Measurements from ENCODE around the gene GLIS1. TPM values are rescaled to one million over a fixed set of nuclear protein-coding genes. Genes with fewer than 3 reads are reported as not detected.

The GLIS1 gene
- total and polyA plus RNA-seq, 2 of the 8 experiments (the other 6 are each of a cell fraction or from before 2014, with no cell fraction given): 0.15 to 0.22 TPM

GRCh38 chr1:53672785-53673184 is 66.2 kb downstream of the GLIS1 start:
- Histone ChIP-seq H3K79me1 (ENCODE audit: low read depth, low read length) (no peaks in the 10 kb centered on the region), H2BK5ac (ENCODE audit: low read depth, low read length) (no peak overlapping the region), H3K27ac (ENCODE audit: low read depth, low read length) (no peak overlapping the region), H3K9ac (replicated peaks in 1 of 4; ENCODE audit: extremely low read depth in 1 of 4, low read depth in 3 of 4, low read length in 3 of 4) (no peak overlapping the region), H3K4me2 (ENCODE audit: insufficient read depth in 1 of 2, low read depth in 2 of 2, low read length in 2 of 2) (no peak overlapping the region), H4K8ac (ENCODE audit: extremely low read depth, insufficient read depth, low read length) (no peak overlapping the region), H2AFZ (ENCODE audit: low read length) (no peak overlapping the region), H3K9me3 (ENCODE audit: insufficient read depth in 2 of 2, low read depth in 1 of 2, low read length in 1 of 2) (no peaks in the 10 kb centered on the region), H3K79me2 (ENCODE audit: control insufficient read depth in 1 of 2, insufficient read depth in 2 of 2, low read length in 2 of 2) (no peaks in the 10 kb centered on the region), H2BK15ac (ENCODE audit: low read length) (no peak overlapping the region), H3K4me1 (replicated peaks in 1 of 4; ENCODE audit: control insufficient read depth in 3 of 4, insufficient read depth in 4 of 4, low read length in 3 of 4) (peaks cover 0 to 5% (median 2%) of the 10 kb centered on the region in 4 experiments; a peak in 3 of 7 replicates), H2AK5ac (ENCODE audit: low read depth, low read length) (no peak overlapping the region), H3K27me3 (replicated peaks in 1 of 4; ENCODE audit: control insufficient read depth in 3 of 4, extremely low read depth in 1 of 4, insufficient read depth in 3 of 4, low read length in 3 of 4) (peaks cover 0 to 2% (median 0%) of the 10 kb centered on the region in 4 experiments; a peak in 3 of 7 replicates), H3K56ac (replicated peaks; ENCODE audit: insufficient read length, low read depth, low read length) (no peak overlapping the region), H3K14ac (ENCODE audit: insufficient read length) (no peak overlapping the region), H4K91ac (replicated peaks; ENCODE audit: insufficient read length, low read length) (no peak overlapping the region), H4K5ac (ENCODE audit: insufficient read length, low read depth, low read length) (no peak overlapping the region), H3K4me3 (ENCODE audit: extremely low read depth in 1 of 4, insufficient read depth in 2 of 4, low read depth in 3 of 4, low read length in 4 of 4) (no peak overlapping the region), H3K18ac (ENCODE audit: extremely low read depth, low read length) (no peak overlapping the region), H2BK20ac (ENCODE audit: low read length) (no peak overlapping the region), H4K20me1 (replicated peaks in 1 of 2; ENCODE audit: control insufficient read depth in 1 of 2, insufficient read depth in 2 of 2, low read length in 2 of 2) (no peaks in the 10 kb centered on the region), H3K36me3 (ENCODE audit: control insufficient read depth in 2 of 4, insufficient read depth in 4 of 4, low read length in 3 of 4) (no peaks in the 10 kb centered on the region), H3K23me2 (ENCODE audit: low read depth, low read length) (no peaks in the 10 kb centered on the region), H3K4ac (replicated peaks; ENCODE audit: insufficient read length, low read depth, low read length) (no peak overlapping the region), H3K23ac (ENCODE audit: insufficient read length) (no peak overlapping the region), H2BK120ac (replicated peaks; ENCODE audit: low read depth, low read length) (no peak overlapping the region), H2BK12ac (ENCODE audit: low read depth, low read length) (peak overlapping the region; percentile 12; the same call in 1 of the 2 replicates)
- no peak for FAIRE-seq
- ChIA-PET CTCF (ENCODE audit: partially characterized antibody) (interaction anchor here (1.2 to 1.7 kb wide), 4 partner anchors 10 to 43 kb away, joined by 3 to 6 read pairs (median 4); no protein-coding TSS in a partner anchor), POLR2A (ENCODE audit: partially characterized antibody) (no interaction called here)
- no peak for DNase-seq (ENCODE audit: low read depth in 1 of 2, low spot score in 2 of 2)
- WGBS, 2 experiments (ENCODE audit: extremely low coverage in 1 of 2, insufficient coverage in 1 of 2, insufficient read length in 1 of 2, insufficient replicate concordance in 2 of 2, low coverage in 1 of 2, low lambda C conversion rate in 2 of 2, missing lambda C conversion rate in 1 of 2): 84% methylated on average over 9 of the region's 9 CpGs; no CpG with 5 or more reads in 1 of the 2 experiments
- TF ChIP-seq TAF1 (IDR thresholded peaks at IDR 0.05; ENCODE audit: low read depth, low read length) (no peak), HDAC2 (IDR thresholded peaks at IDR 0.05; ENCODE audit: borderline replicate concordance in 1 of 2, low read depth in 2 of 2, low read length in 2 of 2) (no peak), FOSL1 (IDR thresholded peaks at IDR 0.05; ENCODE audit: insufficient read depth, low read depth, low read length) (no peak), SP2 (IDR thresholded peaks at IDR 0.05; ENCODE audit: low read length) (no peak), SP1 (IDR thresholded peaks at IDR 0.05; ENCODE audit: low read depth, low read length) (no peak), RXRA (IDR thresholded peaks at IDR 0.05; ENCODE audit: insufficient read depth, low read depth, low read length) (no peak), SP4 (IDR thresholded peaks at IDR 0.05; ENCODE audit: low read length) (no peak)
- TF ChIP-seq, protein P1, sequence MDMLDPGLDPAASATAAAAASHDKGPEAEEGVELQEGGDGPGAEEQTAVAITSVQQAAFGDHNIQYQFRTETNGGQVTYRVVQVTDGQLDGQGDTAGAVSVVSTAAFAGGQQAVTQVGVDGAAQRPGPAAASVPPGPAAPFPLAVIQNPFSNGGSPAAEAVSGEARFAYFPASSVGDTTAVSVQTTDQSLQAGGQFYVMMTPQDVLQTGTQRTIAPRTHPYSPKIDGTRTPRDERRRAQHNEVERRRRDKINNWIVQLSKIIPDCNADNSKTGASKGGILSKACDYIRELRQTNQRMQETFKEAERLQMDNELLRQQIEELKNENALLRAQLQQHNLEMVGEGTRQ (IDR thresholded peaks at IDR 0.05; ENCODE audit: low read length): no peak
- TF ChIP-seq, protein P2, sequence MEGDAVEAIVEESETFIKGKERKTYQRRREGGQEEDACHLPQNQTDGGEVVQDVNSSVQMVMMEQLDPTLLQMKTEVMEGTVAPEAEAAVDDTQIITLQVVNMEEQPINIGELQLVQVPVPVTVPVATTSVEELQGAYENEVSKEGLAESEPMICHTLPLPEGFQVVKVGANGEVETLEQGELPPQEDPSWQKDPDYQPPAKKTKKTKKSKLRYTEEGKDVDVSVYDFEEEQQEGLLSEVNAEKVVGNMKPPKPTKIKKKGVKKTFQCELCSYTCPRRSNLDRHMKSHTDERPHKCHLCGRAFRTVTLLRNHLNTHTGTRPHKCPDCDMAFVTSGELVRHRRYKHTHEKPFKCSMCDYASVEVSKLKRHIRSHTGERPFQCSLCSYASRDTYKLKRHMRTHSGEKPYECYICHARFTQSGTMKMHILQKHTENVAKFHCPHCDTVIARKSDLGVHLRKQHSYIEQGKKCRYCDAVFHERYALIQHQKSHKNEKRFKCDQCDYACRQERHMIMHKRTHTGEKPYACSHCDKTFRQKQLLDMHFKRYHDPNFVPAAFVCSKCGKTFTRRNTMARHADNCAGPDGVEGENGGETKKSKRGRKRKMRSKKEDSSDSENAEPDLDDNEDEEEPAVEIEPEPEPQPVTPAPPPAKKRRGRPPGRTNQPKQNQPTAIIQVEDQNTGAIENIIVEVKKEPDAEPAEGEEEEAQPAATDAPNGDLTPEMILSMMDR (IDR thresholded peaks at IDR 0.05; ENCODE audit: control extremely low read depth in 1 of 3, insufficient read depth in 1 of 3, low read depth in 1 of 3, low read length in 3 of 3): no peak

All from H1 (cell line).